SK-N-SH (cell line): Measurements from ENCODE around the gene RAB3B. TPM values are rescaled to one million over a fixed set of nuclear protein-coding genes. Genes with fewer than 3 reads are reported as not detected.

Source experiments
- CTCF ChIA-PET: fragments of 300-600, 350-600 bp; formaldehyde crosslinking; extraction: SDS; loops from one replicate; lab custom pipeline; 2021; lab: Yijun Ruan, JAX
- POLR2A ChIA-PET: fragments of 350-600 bp; sonication (Branson Sonifier 250); formaldehyde crosslinking; extraction: SDS; loops from one replicate; lab custom pipeline; 2020; ENCODE audit warnings: antibody characterized with exemption, inconsistent platforms; lab: Yijun Ruan, JAX
- DNase-seq: peaks from one replicate; pipeline ENCODE4 v3.0.0; 2012
- H2AFZ ChIP-seq: fragments of 200-600 bp; sonication (generic); 2 replicates; pipeline ENCODE4 v1.8.1; 2016; ENCODE audit warnings: antibody characterized with exemption, mild to moderate bottlenecking, low read depth
- H3F3A ChIP-seq: fragments of 200-600 bp; sonication (generic); replicated peaks from 2 replicates; pipeline ENCODE3; 2016; ENCODE audit warnings: antibody characterized with exemption, mild to moderate bottlenecking; ENCODE audit not compliant: insufficient read depth
- H3K27ac ChIP-seq, 2 experiments: fragments of 200-500 bp in 1 of 2; fragments of 200-600 bp in 1 of 2; sonication (Bioruptor generic) in 1 of 2; sonication (generic), shearing (Covaris generic) in 1 of 2; 2 replicates each; pipeline versions ENCODE4 v1.5.1 to v1.6.1; 2014 to 2016; ENCODE audit warnings: low read depth in 2 of 2, inconsistent platforms in 1 of 2, low read length in 1 of 2, mild to moderate bottlenecking in 1 of 2, mixed read lengths in 1 of 2
- H3K27me3 ChIP-seq: fragments of 200-600 bp; sonication (generic), shearing (Covaris generic); 2 replicates; pipeline ENCODE4 v1.6.1; 2016; ENCODE audit warnings: mixed run types; ENCODE audit not compliant: insufficient read depth
- H3K36me3 ChIP-seq, 2 experiments: fragments of 200-500 bp in 1 of 2; fragments of 200-600 bp in 1 of 2; sonication (Bioruptor generic) in 1 of 2; sonication (generic) in 1 of 2; replicated peaks in 1 of 2; 2 replicates each; pipeline versions ENCODE3 to v1.5.1; 2014 to 2016; ENCODE audit warnings: low read length in 1 of 2, mild to moderate bottlenecking in 1 of 2; ENCODE audit not compliant: insufficient read depth in 2 of 2, control insufficient read depth in 1 of 2
- H3K4me1 ChIP-seq, 2 experiments: fragments of 200-500 bp in 1 of 2; fragments of 200-600 bp in 1 of 2; sonication (Bioruptor generic) in 1 of 2; sonication (generic), shearing (Covaris generic) in 1 of 2; 2 replicates each; pipeline versions ENCODE4 v1.5.1 to v1.6.1; 2014 to 2016; ENCODE audit warnings: low read depth in 1 of 2, low read length in 1 of 2, mixed run types in 1 of 2; ENCODE audit not compliant: insufficient read depth in 2 of 2, control insufficient read depth in 1 of 2
- H3K4me2 ChIP-seq: fragments of 200-600 bp; sonication (generic), shearing (Covaris generic); 2 replicates; pipeline ENCODE4 v1.6.1; 2017; ENCODE audit warnings: mixed run types
- H3K4me3 ChIP-seq, 2 experiments: fragments of 200-500 bp in 1 of 2; fragments of 200-600 bp in 1 of 2; sonication (Bioruptor generic) in 1 of 2; sonication (generic), shearing (Covaris generic) in 1 of 2; 2 replicates each; pipeline versions ENCODE4 v1.5.1 to v1.8.1; 2014 to 2016; ENCODE audit warnings: low read depth in 2 of 2, inconsistent platforms in 1 of 2, low read length in 1 of 2, mild to moderate bottlenecking in 1 of 2, mixed read lengths in 1 of 2, moderate library complexity in 1 of 2
- H3K79me2 ChIP-seq: fragments of 200-600 bp; sonication (generic); 2 replicates; pipeline ENCODE4 v1.8.1; 2017; ENCODE audit warnings: mild to moderate bottlenecking; ENCODE audit not compliant: insufficient read depth
- H3K9ac ChIP-seq: fragments of 200-600 bp; sonication (generic); 2 replicates; pipeline ENCODE4 v1.6.1; 2017; ENCODE audit warnings: mixed run types
- H3K9me2 ChIP-seq: fragments of 200-600 bp; sonication (generic); 2 replicates; pipeline ENCODE4 v1.6.1; 2017; ENCODE audit warnings: mixed run types
- H3K9me3 ChIP-seq: fragments of 200-600 bp; sonication (generic); 2 replicates; pipeline ENCODE4 v1.6.1; 2017; ENCODE audit warnings: mixed run types, mild to moderate bottlenecking, moderate library complexity
- H4K20me1 ChIP-seq: fragments of 200-600 bp; sonication (generic); 2 replicates; pipeline ENCODE4 v1.6.1; 2017; ENCODE audit warnings: mild to moderate bottlenecking, mixed run types; ENCODE audit not compliant: insufficient read depth
- EP300 ChIP-seq, 2 experiments: IDR thresholded peaks; 2 replicates each; pipeline versions ENCODE4 v1.4.0 to v1.6.1; 2012; ENCODE audit warnings: borderline replicate concordance in 1 of 2, low read depth in 1 of 2, low read length in 1 of 2
- EZH2phosphoT487 ChIP-seq: fragments of 200-600 bp; sonication (generic); IDR thresholded peaks from 2 replicates; pipeline ENCODE4 v1.6.1; 2017; ENCODE audit warnings: low read depth, mixed run types, mild to moderate bottlenecking, antibody characterized with exemption, moderate library complexity, borderline replicate concordance
- FOXJ3 ChIP-seq: sonication (generic); formaldehyde crosslinking; IDR thresholded peaks from 2 replicates; pipeline ENCODE4 v1.5.1; 2020; ENCODE audit warnings: mild to moderate bottlenecking, missing genetic modification reagents
- GABPA ChIP-seq: IDR thresholded peaks from 2 replicates; pipeline ENCODE4 v1.4.0; 2012; ENCODE audit warnings: low read depth, mild to moderate bottlenecking
- JUND ChIP-seq: IDR thresholded peaks from 2 replicates; pipeline ENCODE4 v1.4.0; 2012
- MEF2A ChIP-seq: IDR thresholded peaks from 2 replicates; pipeline ENCODE4 v1.4.0; 2012; ENCODE audit warnings: low read depth, borderline replicate concordance
- POLR2AphosphoS5 ChIP-seq: IDR thresholded peaks from 2 replicates; pipeline ENCODE4 v1.6.1; 2012; ENCODE audit warnings: low read depth, low read length
- RCOR1 ChIP-seq: fragments of 150-350 bp; IDR thresholded peaks from 2 replicates; pipeline ENCODE4 v1.6.1; 2017; ENCODE audit warnings: antibody characterized with exemption, low read length
- RXRA ChIP-seq: IDR thresholded peaks from 2 replicates; pipeline ENCODE4 v1.4.0; 2012; ENCODE audit warnings: low read depth, mild to moderate bottlenecking, borderline replicate concordance
- TAF1 ChIP-seq: IDR thresholded peaks from 2 replicates; pipeline ENCODE4 v1.6.1; 2012; ENCODE audit warnings: low read depth, mild to moderate bottlenecking, low read length, moderate library complexity, borderline replicate concordance
- TCF12 ChIP-seq: IDR thresholded peaks from 2 replicates; pipeline ENCODE4 v1.4.0; 2012
- TEAD4 ChIP-seq: IDR thresholded peaks from 2 replicates; pipeline ENCODE4 v1.4.0; 2012; ENCODE audit warnings: mild to moderate bottlenecking, borderline replicate concordance; ENCODE audit not compliant: insufficient read depth
- WGBS: methylation state at CpG from one replicate; pipeline ENCODE4 v1.1.6; 2017; ENCODE audit warnings: low lambda C conversion rate; 5-methylcytosine and 5-hydroxymethylcytosine counted together
- polyA plus RNA-seq, 3 experiments: library from polyadenylated mRNA; depleted of rRNA; stranded (reverse); fragments of >200 nt; gene quantifications; 2 replicates each; pipeline ENCODE4 v1.2.3, GENCODE V29; 2012
- TF ChIP-seq, protein P1 (sequence below): fragments of 150-350 bp; IDR thresholded peaks from 2 replicates; pipeline ENCODE4 v1.6.1; 2017; ENCODE audit warnings: antibody characterized with exemption, low read length, low read depth, borderline replicate concordance
- TF ChIP-seq, protein P2 (sequence below): IDR thresholded peaks from 2 replicates; pipeline ENCODE4; 2012
- TF ChIP-seq, protein P3 (sequence below): fragments of 200-600 bp; sonication (generic); IDR thresholded peaks from 2 replicates; pipeline ENCODE4 v1.6.1; 2017; ENCODE audit warnings: antibody characterized with exemption, mild to moderate bottlenecking, moderate library complexity
- TF ChIP-seq, protein P4 (sequence below): fragments of 150-350 bp; IDR thresholded peaks from 2 replicates; pipeline ENCODE4 v1.6.1; 2016; ENCODE audit warnings: mild to moderate bottlenecking, low read depth, low read length
- TF ChIP-seq, protein P5 (sequence below): IDR thresholded peaks from 2 replicates; pipeline ENCODE4 v1.4.0; 2012; ENCODE audit warnings: low read depth
- TF ChIP-seq, protein P6 (sequence below): IDR thresholded peaks from 2 replicates; pipeline ENCODE4 v1.4.0; 2012; ENCODE audit warnings: low read depth, borderline replicate concordance

The RAB3B gene
- polyA plus RNA-seq, 1 of the 3 experiments (the other 2 are of a cell fraction): 10.2 TPM

DNA sequence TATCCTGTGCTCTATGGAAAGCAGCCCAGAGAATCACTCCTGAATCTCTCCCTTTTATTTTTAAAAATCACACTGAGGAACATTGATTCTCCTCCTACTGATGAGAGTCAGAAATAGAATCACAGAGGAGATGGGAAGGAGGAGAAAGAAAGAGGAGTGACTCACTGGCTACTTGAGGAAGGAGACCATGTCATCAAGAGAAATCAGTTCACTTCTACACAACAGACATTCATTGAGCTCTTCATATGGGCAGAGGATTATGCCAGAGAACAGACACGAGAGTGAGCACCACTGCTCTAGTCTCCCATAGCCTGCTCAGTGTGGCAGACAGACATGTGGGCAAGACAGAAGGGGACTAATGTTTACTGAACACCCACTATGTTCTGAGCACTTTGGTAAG, 44.2 kb downstream of the RAB3B start:
- TF ChIP-seq, protein P1, sequence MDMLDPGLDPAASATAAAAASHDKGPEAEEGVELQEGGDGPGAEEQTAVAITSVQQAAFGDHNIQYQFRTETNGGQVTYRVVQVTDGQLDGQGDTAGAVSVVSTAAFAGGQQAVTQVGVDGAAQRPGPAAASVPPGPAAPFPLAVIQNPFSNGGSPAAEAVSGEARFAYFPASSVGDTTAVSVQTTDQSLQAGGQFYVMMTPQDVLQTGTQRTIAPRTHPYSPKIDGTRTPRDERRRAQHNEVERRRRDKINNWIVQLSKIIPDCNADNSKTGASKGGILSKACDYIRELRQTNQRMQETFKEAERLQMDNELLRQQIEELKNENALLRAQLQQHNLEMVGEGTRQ: no peak
- no peak for TF ChIP-seq TCF12
- no peak for TF ChIP-seq RXRA
- TF ChIP-seq MEF2A: no peak
- no peak for TF ChIP-seq RCOR1
- TF ChIP-seq JUND: no peak
- no peak for TF ChIP-seq TEAD4
- TF ChIP-seq, protein P2, sequence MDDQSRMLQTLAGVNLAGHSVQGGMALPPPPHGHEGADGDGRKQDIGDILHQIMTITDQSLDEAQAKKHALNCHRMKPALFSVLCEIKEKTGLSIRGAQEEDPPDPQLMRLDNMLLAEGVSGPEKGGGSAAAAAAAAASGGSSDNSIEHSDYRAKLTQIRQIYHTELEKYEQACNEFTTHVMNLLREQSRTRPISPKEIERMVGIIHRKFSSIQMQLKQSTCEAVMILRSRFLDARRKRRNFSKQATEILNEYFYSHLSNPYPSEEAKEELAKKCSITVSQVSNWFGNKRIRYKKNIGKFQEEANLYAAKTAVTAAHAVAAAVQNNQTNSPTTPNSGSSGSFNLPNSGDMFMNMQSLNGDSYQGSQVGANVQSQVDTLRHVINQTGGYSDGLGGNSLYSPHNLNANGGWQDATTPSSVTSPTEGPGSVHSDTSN: no peak
- TF ChIP-seq, protein P3, sequence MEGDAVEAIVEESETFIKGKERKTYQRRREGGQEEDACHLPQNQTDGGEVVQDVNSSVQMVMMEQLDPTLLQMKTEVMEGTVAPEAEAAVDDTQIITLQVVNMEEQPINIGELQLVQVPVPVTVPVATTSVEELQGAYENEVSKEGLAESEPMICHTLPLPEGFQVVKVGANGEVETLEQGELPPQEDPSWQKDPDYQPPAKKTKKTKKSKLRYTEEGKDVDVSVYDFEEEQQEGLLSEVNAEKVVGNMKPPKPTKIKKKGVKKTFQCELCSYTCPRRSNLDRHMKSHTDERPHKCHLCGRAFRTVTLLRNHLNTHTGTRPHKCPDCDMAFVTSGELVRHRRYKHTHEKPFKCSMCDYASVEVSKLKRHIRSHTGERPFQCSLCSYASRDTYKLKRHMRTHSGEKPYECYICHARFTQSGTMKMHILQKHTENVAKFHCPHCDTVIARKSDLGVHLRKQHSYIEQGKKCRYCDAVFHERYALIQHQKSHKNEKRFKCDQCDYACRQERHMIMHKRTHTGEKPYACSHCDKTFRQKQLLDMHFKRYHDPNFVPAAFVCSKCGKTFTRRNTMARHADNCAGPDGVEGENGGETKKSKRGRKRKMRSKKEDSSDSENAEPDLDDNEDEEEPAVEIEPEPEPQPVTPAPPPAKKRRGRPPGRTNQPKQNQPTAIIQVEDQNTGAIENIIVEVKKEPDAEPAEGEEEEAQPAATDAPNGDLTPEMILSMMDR: no peak
- TF ChIP-seq, protein P4, sequence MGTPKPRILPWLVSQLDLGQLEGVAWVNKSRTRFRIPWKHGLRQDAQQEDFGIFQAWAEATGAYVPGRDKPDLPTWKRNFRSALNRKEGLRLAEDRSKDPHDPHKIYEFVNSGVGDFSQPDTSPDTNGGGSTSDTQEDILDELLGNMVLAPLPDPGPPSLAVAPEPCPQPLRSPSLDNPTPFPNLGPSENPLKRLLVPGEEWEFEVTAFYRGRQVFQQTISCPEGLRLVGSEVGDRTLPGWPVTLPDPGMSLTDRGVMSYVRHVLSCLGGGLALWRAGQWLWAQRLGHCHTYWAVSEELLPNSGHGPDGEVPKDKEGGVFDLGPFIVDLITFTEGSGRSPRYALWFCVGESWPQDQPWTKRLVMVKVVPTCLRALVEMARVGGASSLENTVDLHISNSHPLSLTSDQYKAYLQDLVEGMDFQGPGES: no peak
- H3K9me2 ChIP-seq: no peaks in the 10 kb centered on the region
- H3K27me3 ChIP-seq: no peaks in the 10 kb centered on the region
- POLR2A ChIA-PET: no interaction called here
- H3K4me2 ChIP-seq: 0 out of 2 replicates have a peak overlapping the region, but pooled peaks have one; percentile 14
- no peak overlapping the region for H2AFZ ChIP-seq
- H3F3A ChIP-seq: peaks cover 10% of the 10 kb centered on the region
- no peak overlapping the region for H3K9ac ChIP-seq
- H3K36me3 ChIP-seq: peaks cover 0 to 35% of the 10 kb centered on the region in 2 experiments
- H3K9me3 ChIP-seq: no peaks in the 10 kb centered on the region
- peaks cover 45% of the 10 kb centered on the region; the same call in 1 of the 2 replicates for H3K79me2 ChIP-seq
- H3K4me3 ChIP-seq: no peak overlapping the region
- peaks cover 10 to 28% of the 10 kb centered on the region in 2 experiments; a peak in 3 of 4 replicates for H3K4me1 ChIP-seq
- CTCF ChIA-PET: no interaction called here
- DNase-seq: no peak
- WGBS: 75% methylated on average over 1 of the region's 1 CpG
- no peaks in the 10 kb centered on the region for H4K20me1 ChIP-seq
- H3K27ac ChIP-seq: peak overlapping the region in 1 of 2 experiments; percentile 47; a peak in 2 of 4 replicates

DNA sequence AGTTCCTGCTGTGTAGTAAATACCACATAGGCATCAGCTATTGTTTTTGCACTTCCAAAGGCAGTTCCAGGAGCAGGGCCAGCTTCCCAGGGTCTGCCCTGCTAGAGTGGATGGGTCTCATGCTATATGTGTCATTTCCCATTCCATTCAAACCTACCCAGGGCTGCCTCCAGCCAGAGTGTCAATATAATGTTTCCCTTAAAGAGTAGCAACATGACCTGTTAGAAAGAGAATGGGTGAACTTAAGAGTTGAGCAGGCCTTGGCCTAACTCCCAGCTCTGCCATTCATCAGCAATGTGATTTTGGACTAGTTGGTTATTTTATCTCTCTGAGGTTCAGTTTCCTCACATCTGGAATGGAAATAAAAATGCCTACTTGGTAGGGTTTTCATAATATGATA, 44.9 kb downstream of the RAB3B start:
- Histone ChIP-seq H4K20me1 (no peaks in the 10 kb centered on the region), H3K9ac (no peak overlapping the region), H2AFZ (no peak overlapping the region), H3K4me3 (no peak overlapping the region), H3K36me3 (peaks cover 0 to 41% of the 10 kb centered on the region in 2 experiments), H3F3A (peaks cover 10% of the 10 kb centered on the region), H3K79me2 (peaks cover 45% of the 10 kb centered on the region; the same call in 1 of the 2 replicates), H3K27ac (peak overlapping the region in 1 of 2 experiments; percentile 47; a peak in 1 of 4 replicates), H3K9me2 (no peaks in the 10 kb centered on the region), H3K9me3 (no peaks in the 10 kb centered on the region), H3K4me1 (peaks cover 10 to 28% of the 10 kb centered on the region in 2 experiments; a peak in 3 of 4 replicates), H3K27me3 (no peaks in the 10 kb centered on the region), H3K4me2 (no peak overlapping the region)
- POLR2A ChIA-PET: no interaction called here
- no peak for DNase-seq
- CTCF ChIA-PET: no interaction called here
- TF ChIP-seq, protein P2: no peak
- TF ChIP-seq TAF1: no peak
- TF ChIP-seq EP300 (IDR thresholded peaks at IDR 0.05; ENCODE audit: borderline replicate concordance in 1 of 2, low read depth in 1 of 2, low read length in 1 of 2): no peak
- TF ChIP-seq, protein P4: no peak
- TF ChIP-seq, protein P5, sequence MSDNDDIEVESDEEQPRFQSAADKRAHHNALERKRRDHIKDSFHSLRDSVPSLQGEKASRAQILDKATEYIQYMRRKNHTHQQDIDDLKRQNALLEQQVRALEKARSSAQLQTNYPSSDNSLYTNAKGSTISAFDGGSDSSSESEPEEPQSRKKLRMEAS: no peak
- TF ChIP-seq EZH2phosphoT487: no peak
- no peak for TF ChIP-seq GABPA
- no peak for TF ChIP-seq FOXJ3 (CRISPR knock-in tag)
- no peak for TF ChIP-seq POLR2AphosphoS5
- TF ChIP-seq, protein P6, sequence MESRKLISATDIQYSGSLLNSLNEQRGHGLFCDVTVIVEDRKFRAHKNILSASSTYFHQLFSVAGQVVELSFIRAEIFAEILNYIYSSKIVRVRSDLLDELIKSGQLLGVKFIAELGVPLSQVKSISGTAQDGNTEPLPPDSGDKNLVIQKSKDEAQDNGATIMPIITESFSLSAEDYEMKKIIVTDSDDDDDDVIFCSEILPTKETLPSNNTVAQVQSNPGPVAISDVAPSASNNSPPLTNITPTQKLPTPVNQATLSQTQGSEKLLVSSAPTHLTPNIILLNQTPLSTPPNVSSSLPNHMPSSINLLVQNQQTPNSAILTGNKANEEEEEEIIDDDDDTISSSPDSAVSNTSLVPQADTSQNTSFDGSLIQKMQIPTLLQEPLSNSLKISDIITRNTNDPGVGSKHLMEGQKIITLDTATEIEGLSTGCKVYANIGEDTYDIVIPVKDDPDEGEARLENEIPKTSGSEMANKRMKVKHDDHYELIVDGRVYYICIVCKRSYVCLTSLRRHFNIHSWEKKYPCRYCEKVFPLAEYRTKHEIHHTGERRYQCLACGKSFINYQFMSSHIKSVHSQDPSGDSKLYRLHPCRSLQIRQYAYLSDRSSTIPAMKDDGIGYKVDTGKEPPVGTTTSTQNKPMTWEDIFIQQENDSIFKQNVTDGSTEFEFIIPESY: no peak
